NB4 (cell line): Measurements from ENCODE around the gene TSPAN5.

Experiments
- DNase-seq: peaks from one replicate; pipeline ENCODE4 v3.0.0; 2010; ENCODE audit warnings: low read depth
- H3K4me3 ChIP-seq: one replicate; pipeline ENCODE4 v1.5.1; 2011; ENCODE audit warnings: mild to moderate bottlenecking, low read depth, low read length, moderate library complexity
- CTCF ChIP-seq: IDR thresholded peaks from one replicate; pipeline ENCODE4 v1.5.1; 2012; ENCODE audit warnings: low read depth, low read length
- MYC ChIP-seq: IDR thresholded peaks from 2 replicates; pipeline ENCODE4 v1.6.1; 2011; ENCODE audit warnings: low read depth, low read length
- POLR2A ChIP-seq: IDR thresholded peaks from 2 replicates; pipeline ENCODE4 v1.6.1; 2011; ENCODE audit warnings: mild to moderate bottlenecking; ENCODE audit not compliant: insufficient read length; ENCODE audit errors: extremely low read depth
- TF ChIP-seq, protein P1 (sequence below): IDR thresholded peaks from 2 replicates; pipeline ENCODE4 v1.6.1; 2011; ENCODE audit warnings: low read depth, low read length

TSPAN5 gene

DNA sequence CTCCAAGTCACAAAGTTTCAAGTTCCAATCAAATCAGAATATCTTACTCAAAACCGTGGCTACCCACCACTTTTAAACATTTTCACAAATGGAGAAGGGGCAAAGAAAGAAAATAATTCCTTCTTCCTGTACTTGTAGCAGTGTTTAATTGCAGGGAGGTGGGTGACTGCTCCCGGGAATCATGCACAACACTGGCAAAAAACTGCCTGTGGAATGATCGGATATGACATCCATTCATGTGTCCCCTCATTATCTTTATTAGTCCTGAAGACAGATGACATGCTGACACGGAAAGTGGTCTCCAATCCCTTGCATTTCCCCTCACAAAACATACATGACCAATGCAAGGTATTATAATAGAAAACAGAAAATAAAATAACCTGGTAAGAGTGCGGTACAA lies 2.0 kb downstream of the TSPAN5 start:
- TF ChIP-seq, protein P1, sequence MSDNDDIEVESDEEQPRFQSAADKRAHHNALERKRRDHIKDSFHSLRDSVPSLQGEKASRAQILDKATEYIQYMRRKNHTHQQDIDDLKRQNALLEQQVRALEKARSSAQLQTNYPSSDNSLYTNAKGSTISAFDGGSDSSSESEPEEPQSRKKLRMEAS: no peak
- TF ChIP-seq MYC: no peak
- no peak for TF ChIP-seq POLR2A
- no peak for TF ChIP-seq CTCF
- H3K4me3 ChIP-seq: no peak overlapping the region
- DNase-seq: no peak

- no peak for DNase-seq
- TF ChIP-seq, protein P1: no peak
- no peak for TF ChIP-seq MYC
- TF ChIP-seq POLR2A: no peak
- no peak for TF ChIP-seq CTCF
Observed at GRCh38 chr4:98653890-98654867, 4.2 kb downstream of the TSPAN5 start.

DNA sequence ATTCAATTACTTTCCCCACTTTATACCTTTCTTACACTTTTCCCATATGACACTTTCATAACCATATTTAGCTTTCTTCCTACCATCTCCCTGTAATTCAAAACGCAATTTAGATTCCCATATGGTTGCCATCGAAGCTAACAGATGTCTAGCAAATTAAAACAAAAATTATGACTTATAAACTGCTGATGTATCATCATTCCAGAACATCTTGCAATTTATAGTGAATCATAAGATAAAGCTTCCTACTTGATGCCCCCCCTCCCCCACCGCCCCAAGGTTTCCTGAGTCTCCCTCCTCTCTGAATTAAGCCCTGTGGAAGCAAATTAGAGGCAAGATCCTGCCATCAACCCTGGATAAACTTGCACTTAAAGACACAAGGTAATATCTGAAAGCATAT lies 5.4 kb downstream of the TSPAN5 start:
- DNase-seq: no peak
- TF ChIP-seq POLR2A (no peak), MYC (no peak), CTCF (no peak)
- TF ChIP-seq, protein P1: no peak

More at GRCh38 chr4:98653890-98654867, 4.2 kb downstream of the TSPAN5 start:
- H3K4me3 ChIP-seq: no peak overlapping the region

GRCh38 chr4:98648602-98649001 lies 9.8 kb downstream of the TSPAN5 start:
- DNase-seq: no peak
- TF ChIP-seq POLR2A (no peak), CTCF (no peak), MYC (no peak)
- TF ChIP-seq, protein P1: no peak
- no peak overlapping the region for H3K4me3 ChIP-seq

More for the DNA sequence above, 5.4 kb downstream of the TSPAN5 start:
- no peak overlapping the region for H3K4me3 ChIP-seq

DNA sequence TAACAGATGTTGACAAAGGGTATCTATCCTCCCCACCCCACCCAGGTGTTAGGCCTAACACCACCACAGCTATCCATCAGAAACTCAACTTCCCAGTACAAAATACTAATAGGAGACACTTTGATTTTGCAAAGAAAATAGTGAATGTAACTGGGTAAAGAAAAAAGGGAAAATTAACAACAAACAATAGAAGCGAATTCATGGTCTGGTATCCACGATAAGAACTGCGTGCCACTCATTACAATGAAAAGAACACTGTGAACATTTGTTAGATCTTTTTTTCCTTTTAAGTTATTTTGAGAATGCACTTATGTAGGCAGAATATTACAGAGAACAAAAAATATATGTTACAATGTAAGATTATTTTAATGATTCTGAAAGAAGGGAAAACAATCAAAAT lies 12.0 kb downstream of the TSPAN5 start:
- DNase-seq: no peak
- TF ChIP-seq POLR2A: no peak
- TF ChIP-seq, protein P1: no peak
- no peak for TF ChIP-seq CTCF
- TF ChIP-seq MYC: no peak
- H3K4me3 ChIP-seq: no peak overlapping the region
